ENCODE data around the gene ATP6V1C2.

Gene ATP6V1C2

GRCh38 chr2:10733980-10734379, 12.6 kb downstream of the ATP6V1C2 start:
- Histone ChIP-seq H3K4me3 (ENCODE audit: low read depth in 1 of 2, low read length in 2 of 2) (no peak overlapping the region), H3K9ac (ENCODE audit: low read length) (no peak overlapping the region), H3K9me3 (ENCODE audit: low read length) (no peaks in the 10 kb centered on the region), H3K27me3 (ENCODE audit: control insufficient read depth in 1 of 2, insufficient read depth in 2 of 2, low read length in 2 of 2) (no peaks in the 10 kb centered on the region), H3K36me3 (ENCODE audit: insufficient read depth, low read length) (no peaks in the 10 kb centered on the region), H3K4me1 (ENCODE audit: insufficient read depth, low read length) (no peaks in the 10 kb centered on the region), H3K27ac (ENCODE audit: low read depth, low read length) (no peak overlapping the region)

DNA sequence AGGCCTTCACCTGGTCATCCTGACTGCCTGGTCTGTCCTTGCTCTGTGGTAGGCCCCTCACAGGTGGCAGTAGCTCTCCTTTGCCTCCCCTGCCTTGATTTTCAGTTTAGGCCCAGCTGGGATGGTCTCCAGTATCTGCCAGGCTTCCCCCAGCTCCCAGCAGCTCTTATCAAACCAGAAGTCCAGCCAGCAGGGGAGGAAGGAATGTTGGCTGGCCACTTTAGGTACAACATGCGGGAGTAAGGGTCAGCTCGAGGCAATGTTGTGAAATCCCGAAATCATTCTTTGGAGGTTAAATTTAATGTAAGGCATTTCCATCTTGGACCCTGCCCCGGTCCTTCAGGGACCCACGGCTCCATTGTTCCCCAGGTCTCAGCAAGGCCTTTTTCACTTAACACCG, 16.8 kb downstream of the ATP6V1C2 start:
- no peak overlapping the region for H3K9ac ChIP-seq (ENCODE audit: low read length)
- H3K4me3 ChIP-seq (ENCODE audit: low read depth in 1 of 2, low read length in 2 of 2), result no peak overlapping the region
- no peaks in the 10 kb centered on the region for H3K9me3 ChIP-seq (ENCODE audit: low read length)

DNA sequence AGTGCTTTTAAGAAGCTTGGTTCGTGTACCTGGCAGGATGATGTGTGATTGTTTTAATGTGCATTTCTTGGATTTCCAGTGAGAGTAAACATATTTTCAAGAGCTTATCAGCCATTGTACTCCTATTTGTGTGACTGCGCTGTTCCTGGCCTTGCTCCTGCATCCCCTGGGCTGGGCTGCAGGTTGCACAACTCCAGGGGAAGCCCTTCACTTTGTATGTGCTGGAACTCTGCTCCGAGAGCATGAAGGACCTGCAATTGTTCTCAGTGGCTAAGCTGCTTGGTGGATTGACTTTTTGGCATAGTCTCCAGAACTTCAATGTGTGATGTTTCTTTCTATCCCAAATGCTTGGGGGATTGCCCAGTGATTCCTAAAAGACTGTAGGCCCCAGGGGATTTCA, 18.8 kb downstream of the ATP6V1C2 start:
- Histone ChIP-seq H3K9ac (ENCODE audit: low read length) (no peak overlapping the region), H3K4me3 (ENCODE audit: low read depth in 1 of 2, low read length in 2 of 2) (no peak overlapping the region), H3K9me3 (ENCODE audit: low read length) (no peaks in the 10 kb centered on the region), H3K27ac (ENCODE audit: low read depth, low read length) (no peak overlapping the region), H3K27me3 (ENCODE audit: control insufficient read depth in 1 of 2, insufficient read depth in 2 of 2, low read length in 2 of 2) (no peaks in the 10 kb centered on the region), H3K36me3 (ENCODE audit: insufficient read depth, low read length) (no peaks in the 10 kb centered on the region), H3K4me1 (ENCODE audit: insufficient read depth, low read length) (no peaks in the 10 kb centered on the region)

More for the DNA sequence above, 16.8 kb downstream of the ATP6V1C2 start:
- no peaks in the 10 kb centered on the region for H3K4me1 ChIP-seq (ENCODE audit: insufficient read depth, low read length)
- H3K27me3 ChIP-seq (ENCODE audit: control insufficient read depth in 1 of 2, insufficient read depth in 2 of 2, low read length in 2 of 2), result no peaks in the 10 kb centered on the region
- no peaks in the 10 kb centered on the region for H3K36me3 ChIP-seq (ENCODE audit: insufficient read depth, low read length)
- H3K27ac ChIP-seq (ENCODE audit: low read depth, low read length), result no peak overlapping the region

DNA sequence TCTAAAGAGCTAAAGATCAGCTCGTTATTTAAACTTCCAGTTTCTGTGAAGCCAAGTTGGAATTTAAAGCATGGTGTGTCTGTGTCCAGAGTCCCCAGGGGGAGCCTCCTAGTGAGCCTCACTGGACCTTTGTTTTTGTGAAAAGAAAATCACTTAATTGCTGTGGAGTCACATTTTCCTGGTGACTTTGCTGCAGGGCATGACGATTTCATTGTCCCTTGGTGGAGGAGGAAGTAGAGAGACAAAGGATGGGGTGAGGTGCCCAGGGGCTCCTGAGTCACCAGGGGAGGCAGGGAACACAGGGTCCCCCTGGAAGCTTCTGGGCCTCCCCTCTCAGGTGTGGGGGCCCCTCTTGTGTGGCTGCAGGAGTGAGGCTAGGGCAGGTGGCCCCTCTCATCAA, 19.7 kb downstream of the ATP6V1C2 start:
- H3K27ac ChIP-seq (ENCODE audit: low read depth, low read length), result no peak overlapping the region
- H3K27me3 ChIP-seq (ENCODE audit: control insufficient read depth in 1 of 2, insufficient read depth in 2 of 2, low read length in 2 of 2), result no peaks in the 10 kb centered on the region
- no peak overlapping the region for H3K4me3 ChIP-seq (ENCODE audit: low read depth in 1 of 2, low read length in 2 of 2)
- H3K9ac ChIP-seq (ENCODE audit: low read length), result no peak overlapping the region
- H3K36me3 ChIP-seq (ENCODE audit: insufficient read depth, low read length), result no peaks in the 10 kb centered on the region
- H3K9me3 ChIP-seq (ENCODE audit: low read length), result no peaks in the 10 kb centered on the region
- H3K4me1 ChIP-seq (ENCODE audit: insufficient read depth, low read length), result no peaks in the 10 kb centered on the region

DNA sequence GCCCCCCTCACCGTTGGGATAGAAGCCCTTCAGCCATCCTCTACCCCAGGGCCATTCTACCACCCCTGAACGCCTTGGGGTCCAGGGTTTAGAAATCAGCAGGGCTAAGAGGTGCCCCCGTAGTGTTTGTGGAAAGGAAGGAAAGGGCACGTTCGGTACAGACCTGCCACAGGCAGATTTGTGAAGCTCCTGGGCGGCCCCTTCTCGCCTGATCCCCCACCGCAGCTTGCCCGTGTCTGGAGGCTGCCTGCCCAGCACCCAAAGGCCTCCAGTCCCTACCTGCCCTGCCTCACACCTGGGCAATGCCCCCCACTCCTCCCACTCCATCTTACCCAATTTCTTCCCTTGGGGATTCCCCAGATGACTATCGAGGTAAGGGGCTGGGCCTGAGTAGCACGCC, 21.2 kb downstream of the ATP6V1C2 start:
- no peaks in the 10 kb centered on the region for H3K27me3 ChIP-seq (ENCODE audit: control insufficient read depth in 1 of 2, insufficient read depth in 2 of 2, low read length in 2 of 2)
- no peak overlapping the region for H3K4me3 ChIP-seq (ENCODE audit: low read depth in 1 of 2, low read length in 2 of 2)
- H3K4me1 ChIP-seq (ENCODE audit: insufficient read depth, low read length), result no peaks in the 10 kb centered on the region
- H3K9ac ChIP-seq (ENCODE audit: low read length), result no peak overlapping the region
- no peaks in the 10 kb centered on the region for H3K9me3 ChIP-seq (ENCODE audit: low read length)
- no peak overlapping the region for H3K27ac ChIP-seq (ENCODE audit: low read depth, low read length)
- H3K36me3 ChIP-seq (ENCODE audit: insufficient read depth, low read length), result no peaks in the 10 kb centered on the region

GRCh38 chr2:10750610-10751009, 29.2 kb downstream of the ATP6V1C2 start:
- H3K36me3 ChIP-seq (ENCODE audit: insufficient read depth, low read length), result no peaks in the 10 kb centered on the region
- no peaks in the 10 kb centered on the region for H3K4me1 ChIP-seq (ENCODE audit: insufficient read depth, low read length)
- no peaks in the 10 kb centered on the region for H3K27me3 ChIP-seq (ENCODE audit: control insufficient read depth in 1 of 2, insufficient read depth in 2 of 2, low read length in 2 of 2)
- no peak overlapping the region for H3K4me3 ChIP-seq (ENCODE audit: low read depth in 1 of 2, low read length in 2 of 2)
- H3K27ac ChIP-seq (ENCODE audit: low read depth, low read length), result no peak overlapping the region
- no peak overlapping the region for H3K9ac ChIP-seq (ENCODE audit: low read length)
- no peaks in the 10 kb centered on the region for H3K9me3 ChIP-seq (ENCODE audit: low read length)

DNA sequence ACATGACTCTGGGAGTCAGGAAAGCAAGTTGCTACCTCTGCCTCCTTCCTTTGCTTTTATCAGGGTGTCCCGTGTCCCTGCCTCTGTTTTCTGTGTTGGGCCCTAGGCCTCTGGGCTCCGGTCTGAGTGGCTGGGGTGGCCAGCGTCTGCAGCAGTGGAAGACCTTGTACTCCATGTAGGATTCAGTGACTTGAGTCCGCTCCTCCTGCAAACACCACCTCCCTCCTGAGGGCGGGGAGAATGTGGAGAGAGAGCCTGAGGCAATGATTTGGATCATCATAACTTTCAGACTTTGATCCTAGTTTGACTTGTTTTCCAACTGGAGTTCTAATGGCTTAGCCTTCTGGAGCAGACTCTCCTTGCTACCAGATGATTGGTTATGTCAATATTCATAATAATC, 30.8 kb downstream of the ATP6V1C2 start:
- H3K9ac ChIP-seq (ENCODE audit: low read length), result no peak overlapping the region
- no peaks in the 10 kb centered on the region for H3K27me3 ChIP-seq (ENCODE audit: control insufficient read depth in 1 of 2, insufficient read depth in 2 of 2, low read length in 2 of 2)
- H3K4me3 ChIP-seq (ENCODE audit: low read depth in 1 of 2, low read length in 2 of 2), result no peak overlapping the region
- no peak overlapping the region for H3K27ac ChIP-seq (ENCODE audit: low read depth, low read length)
- H3K4me1 ChIP-seq (ENCODE audit: insufficient read depth, low read length), result no peaks in the 10 kb centered on the region
- H3K36me3 ChIP-seq (ENCODE audit: insufficient read depth, low read length), result no peaks in the 10 kb centered on the region
- no peaks in the 10 kb centered on the region for H3K9me3 ChIP-seq (ENCODE audit: low read length)

DNA sequence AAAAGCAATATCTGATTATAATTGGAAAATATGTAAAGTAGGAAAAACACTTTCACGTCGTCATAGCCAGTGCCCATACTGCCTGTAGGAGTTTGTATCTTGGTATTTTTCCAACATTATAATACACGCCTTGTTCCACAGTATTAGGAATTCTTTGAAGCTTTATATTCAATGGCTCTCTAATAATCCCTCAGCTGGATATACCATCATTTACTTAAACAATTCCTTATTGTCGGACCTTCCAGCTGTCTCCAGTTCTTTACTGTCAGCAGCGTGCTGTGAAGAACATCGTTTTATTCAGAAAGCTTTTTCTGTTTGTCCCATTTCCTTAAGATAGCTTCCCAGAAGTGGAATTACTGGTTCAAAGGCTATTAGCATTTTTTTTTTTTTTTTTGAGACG, 31.7 kb downstream of the ATP6V1C2 start:
- Histone ChIP-seq H3K9me3 (ENCODE audit: low read length) (no peaks in the 10 kb centered on the region), H3K36me3 (ENCODE audit: insufficient read depth, low read length) (no peaks in the 10 kb centered on the region), H3K27me3 (ENCODE audit: control insufficient read depth in 1 of 2, insufficient read depth in 2 of 2, low read length in 2 of 2) (no peaks in the 10 kb centered on the region), H3K27ac (ENCODE audit: low read depth, low read length) (no peak overlapping the region), H3K4me1 (ENCODE audit: insufficient read depth, low read length) (no peaks in the 10 kb centered on the region), H3K9ac (ENCODE audit: low read length) (no peak overlapping the region), H3K4me3 (ENCODE audit: low read depth in 1 of 2, low read length in 2 of 2) (no peak overlapping the region)

DNA sequence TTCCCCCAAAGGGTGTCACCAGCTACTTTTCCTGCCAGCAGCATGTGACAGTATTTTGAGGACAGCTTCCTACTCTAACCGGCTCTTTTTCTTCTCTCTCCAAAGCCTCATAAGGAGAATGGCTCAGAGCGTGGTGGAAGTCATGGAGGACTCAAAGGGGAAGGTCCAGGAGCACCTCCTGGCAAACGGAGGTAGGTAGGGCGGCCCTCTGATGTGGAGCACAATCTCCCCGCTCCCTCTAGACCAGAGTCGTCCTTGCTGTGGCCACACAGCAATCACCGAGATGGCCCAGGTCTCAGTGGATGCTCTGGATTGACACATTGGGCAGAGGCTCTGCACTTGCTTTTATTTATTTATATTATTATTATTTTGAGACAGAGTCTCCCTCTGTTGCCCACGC, 32.4 kb downstream of the ATP6V1C2 start:
- no peak overlapping the region for H3K27ac ChIP-seq (ENCODE audit: low read depth, low read length)
- no peak overlapping the region for H3K9ac ChIP-seq (ENCODE audit: low read length)
- H3K4me3 ChIP-seq (ENCODE audit: low read depth in 1 of 2, low read length in 2 of 2), result no peak overlapping the region
- H3K27me3 ChIP-seq (ENCODE audit: control insufficient read depth in 1 of 2, insufficient read depth in 2 of 2, low read length in 2 of 2), result no peaks in the 10 kb centered on the region
- H3K9me3 ChIP-seq (ENCODE audit: low read length), result no peaks in the 10 kb centered on the region
- no peaks in the 10 kb centered on the region for H3K36me3 ChIP-seq (ENCODE audit: insufficient read depth, low read length)
- H3K4me1 ChIP-seq (ENCODE audit: insufficient read depth, low read length), result no peaks in the 10 kb centered on the region

DNA sequence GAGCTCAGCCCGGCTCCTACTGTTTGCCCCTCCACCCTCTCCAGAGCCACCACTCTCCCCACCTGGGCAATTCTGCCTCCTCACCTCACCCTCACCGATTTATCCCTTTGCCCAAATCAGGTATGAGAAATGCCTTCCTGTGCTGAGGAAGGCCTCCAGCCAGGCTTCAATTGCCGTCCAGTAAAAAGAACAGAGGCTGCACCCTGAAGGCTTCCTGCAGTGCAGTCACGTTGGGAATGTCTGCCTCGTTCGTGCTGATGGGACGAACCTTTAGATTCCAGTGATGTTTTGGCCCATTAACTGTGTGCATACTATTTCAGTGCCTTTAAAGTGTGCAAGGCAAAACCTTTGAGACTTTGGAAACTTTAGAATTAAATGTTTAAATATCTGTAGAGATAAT, 34.2 kb downstream of the ATP6V1C2 start:
- no peaks in the 10 kb centered on the region for H3K4me1 ChIP-seq (ENCODE audit: insufficient read depth, low read length)
- no peaks in the 10 kb centered on the region for H3K9me3 ChIP-seq (ENCODE audit: low read length)
- no peak overlapping the region for H3K27ac ChIP-seq (ENCODE audit: low read depth, low read length)
- H3K27me3 ChIP-seq (ENCODE audit: control insufficient read depth in 1 of 2, insufficient read depth in 2 of 2, low read length in 2 of 2), result no peaks in the 10 kb centered on the region
- H3K9ac ChIP-seq (ENCODE audit: low read length), result no peak overlapping the region
- no peak overlapping the region for H3K4me3 ChIP-seq (ENCODE audit: low read depth in 1 of 2, low read length in 2 of 2)
- H3K36me3 ChIP-seq (ENCODE audit: insufficient read depth, low read length), result no peaks in the 10 kb centered on the region

GRCh38 chr2:10757814-10758286, 36.4 kb downstream of the ATP6V1C2 start:
- Histone ChIP-seq H3K9ac (ENCODE audit: low read length) (no peak overlapping the region), H3K36me3 (ENCODE audit: insufficient read depth, low read length) (no peaks in the 10 kb centered on the region), H3K9me3 (ENCODE audit: low read length) (no peaks in the 10 kb centered on the region), H3K4me3 (ENCODE audit: low read depth in 1 of 2, low read length in 2 of 2) (no peak overlapping the region), H3K4me1 (ENCODE audit: insufficient read depth, low read length) (no peaks in the 10 kb centered on the region), H3K27me3 (ENCODE audit: control insufficient read depth in 1 of 2, insufficient read depth in 2 of 2, low read length in 2 of 2) (no peaks in the 10 kb centered on the region), H3K27ac (ENCODE audit: low read depth, low read length) (no peak overlapping the region)

- H3K9ac ChIP-seq (ENCODE audit: low read length), result no peak overlapping the region
- no peaks in the 10 kb centered on the region for H3K9me3 ChIP-seq (ENCODE audit: low read length)
- peaks cover 0 to 5% of the 10 kb centered on the region in 2 donors for H3K27me3 ChIP-seq (ENCODE audit: control insufficient read depth in 1 of 2, insufficient read depth in 2 of 2, low read length in 2 of 2)
- H3K4me1 ChIP-seq (ENCODE audit: insufficient read depth, low read length), result no peaks in the 10 kb centered on the region
- H3K27ac ChIP-seq (ENCODE audit: low read depth, low read length), result no peak overlapping the region
- no peaks in the 10 kb centered on the region for H3K36me3 ChIP-seq (ENCODE audit: insufficient read depth, low read length)
- no peak overlapping the region for H3K4me3 ChIP-seq (ENCODE audit: low read depth in 1 of 2, low read length in 2 of 2)
These were observed 37.8 kb downstream of the ATP6V1C2 start for GRCh38 chr2:10759151-10759714.
